Stimulated activated naive CD4-positive, alpha-beta T cell (primary cell): ENCODE data around the gene CACNA1B.
"Not testable (repeated sequence)": the region's sequence is repeated elsewhere in the genome, so short reads cannot be mapped to it uniquely, and the experiment has no call there.

Source experiments
- DNase-seq, 6 experiments: peaks; one replicate each; lab custom pipeline; 2025; lab: John Stamatoyannopoulos, UW

The CACNA1B gene

DNA sequence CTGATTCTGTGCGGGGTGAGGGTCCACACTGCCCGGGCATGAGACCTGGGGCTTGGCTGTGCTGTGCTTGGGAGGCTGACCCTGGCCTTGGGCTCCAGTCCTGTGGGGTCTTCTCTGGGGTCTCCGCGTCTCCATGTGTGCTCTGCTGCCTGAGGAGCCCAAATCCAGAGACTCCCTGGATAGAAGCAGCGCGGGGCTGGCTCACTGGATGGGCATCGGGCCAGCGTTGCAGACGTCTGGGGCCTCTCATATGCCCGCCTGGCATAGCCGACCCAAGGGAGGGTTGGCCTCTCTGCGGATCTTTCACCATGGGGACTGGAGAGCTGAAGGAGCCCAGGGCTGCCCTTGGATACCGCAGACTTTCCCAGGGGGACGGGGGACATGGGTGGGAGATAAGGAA, 12.4 kb downstream of the CACNA1B start:
- not testable (repeated sequence) for DNase-seq

DNA sequence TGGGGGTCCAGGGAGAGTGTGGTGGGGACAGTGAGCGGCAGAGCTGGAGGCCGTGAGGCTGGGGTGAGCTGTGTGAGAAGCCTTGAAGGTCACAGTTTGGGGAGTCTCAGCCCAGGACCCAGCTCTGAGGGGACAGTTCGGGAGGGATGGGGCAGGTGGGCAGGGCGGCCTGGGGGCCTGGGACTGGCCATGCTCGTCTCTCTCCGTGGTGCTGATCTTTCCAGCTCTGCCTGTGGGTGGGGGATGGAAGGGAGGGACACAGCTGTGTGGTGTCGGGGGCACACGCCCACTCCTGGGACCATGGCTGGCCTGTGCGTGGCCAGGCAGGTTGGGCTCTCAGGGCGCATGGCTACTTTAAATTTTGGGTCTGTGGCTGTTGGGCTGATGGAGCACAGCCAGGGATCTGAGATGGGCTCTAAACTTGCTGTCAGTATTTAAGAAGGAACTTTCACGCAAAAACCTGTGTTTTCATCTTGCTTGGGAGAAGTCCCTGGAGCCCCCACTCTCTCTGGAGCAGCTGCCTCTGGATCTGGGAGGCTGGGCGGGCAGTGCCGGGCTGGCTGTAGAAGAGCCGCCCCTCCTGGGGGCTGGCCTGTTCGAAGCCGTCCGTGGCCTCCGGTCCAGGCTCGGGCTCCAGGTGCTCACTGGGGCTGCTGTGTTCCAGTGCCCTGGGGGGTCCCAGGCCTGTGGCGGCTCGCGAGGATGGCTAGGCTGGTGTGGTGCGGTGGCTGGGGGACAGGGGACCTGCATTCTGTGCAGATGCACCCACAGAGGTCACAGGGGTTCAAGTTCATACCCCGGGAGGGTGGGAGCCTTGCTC, 13.4 kb downstream of the CACNA1B start:
- not testable (repeated sequence) for DNase-seq

DNA sequence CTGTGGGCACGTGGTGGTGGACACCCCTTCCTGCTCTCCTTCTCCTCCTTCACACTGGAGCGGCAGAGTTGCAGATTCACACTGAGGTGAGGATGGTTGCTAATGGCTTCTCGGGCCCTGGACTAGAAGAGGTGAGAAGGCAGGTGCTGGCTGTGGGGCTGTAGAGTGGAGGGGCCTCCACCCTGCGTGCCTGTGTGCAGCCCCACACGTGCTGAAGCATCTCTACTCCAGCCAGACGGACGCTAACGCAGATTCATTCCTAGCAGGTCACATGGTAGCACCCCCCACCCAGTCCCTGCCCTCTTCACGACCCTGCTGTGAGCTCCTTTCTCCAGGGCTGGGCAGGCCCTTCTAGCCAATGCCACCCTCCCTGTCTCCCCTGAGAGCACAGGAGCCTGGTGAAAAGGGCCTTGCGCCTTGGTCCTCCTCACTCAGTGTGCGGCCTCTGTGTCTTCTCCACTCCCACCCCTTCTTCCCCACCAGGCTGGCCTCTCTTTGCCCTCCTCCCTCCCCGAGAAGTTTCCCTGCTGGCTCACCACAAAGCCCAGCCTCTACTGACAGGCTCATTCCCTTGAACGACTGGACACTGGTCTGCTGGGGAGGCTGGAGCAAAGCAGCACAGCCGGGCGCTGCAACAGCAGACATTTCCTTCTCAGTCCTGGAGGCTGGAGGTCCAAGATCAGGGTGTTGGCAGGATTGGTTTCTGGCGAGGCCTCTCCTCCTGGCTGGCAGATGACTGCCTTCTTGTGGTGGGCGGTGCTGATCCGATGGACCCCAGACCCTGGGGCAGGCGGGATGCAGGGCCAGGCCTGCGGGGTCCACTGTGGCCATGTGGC, 14.2 kb downstream of the CACNA1B start:
- DNase-seq = no peak

DNA sequence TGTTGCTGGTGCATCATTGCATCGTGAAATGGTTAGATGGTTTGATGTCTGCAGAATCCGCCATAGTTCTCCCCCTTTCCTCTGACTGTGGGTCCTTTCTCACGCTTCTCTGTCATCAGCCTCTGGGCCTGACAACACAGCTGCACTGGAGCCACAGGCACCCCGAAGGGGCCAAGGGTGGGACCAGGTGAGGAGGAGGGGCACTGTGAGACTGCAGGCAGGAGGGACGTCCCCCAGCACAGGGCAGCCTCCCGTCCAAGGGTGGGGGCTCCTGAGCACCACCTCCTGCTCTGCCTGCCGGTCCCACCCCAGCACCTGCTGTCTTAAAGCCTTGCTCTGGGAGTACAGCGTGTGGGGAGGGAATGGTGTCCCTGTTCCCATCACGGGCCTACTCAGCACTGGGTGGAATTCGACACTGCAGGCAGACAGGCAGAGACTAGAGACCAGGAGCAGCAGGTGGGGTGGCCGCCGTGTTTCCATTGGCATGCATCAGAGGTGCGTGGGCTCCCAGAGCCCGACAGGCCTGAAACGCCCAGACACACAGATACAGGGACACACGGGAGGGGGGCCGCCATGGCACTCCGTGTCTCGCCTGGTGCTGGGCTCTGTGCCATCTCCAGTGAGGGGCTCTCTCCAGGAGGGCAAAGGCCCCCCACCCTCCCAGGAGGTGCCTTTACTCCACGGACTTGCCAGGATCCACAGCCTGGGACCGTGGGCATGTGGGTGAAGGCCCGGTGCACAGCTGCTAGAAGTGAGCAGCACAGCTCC, 15.0 kb downstream of the CACNA1B start:
- no peak for DNase-seq

DNA sequence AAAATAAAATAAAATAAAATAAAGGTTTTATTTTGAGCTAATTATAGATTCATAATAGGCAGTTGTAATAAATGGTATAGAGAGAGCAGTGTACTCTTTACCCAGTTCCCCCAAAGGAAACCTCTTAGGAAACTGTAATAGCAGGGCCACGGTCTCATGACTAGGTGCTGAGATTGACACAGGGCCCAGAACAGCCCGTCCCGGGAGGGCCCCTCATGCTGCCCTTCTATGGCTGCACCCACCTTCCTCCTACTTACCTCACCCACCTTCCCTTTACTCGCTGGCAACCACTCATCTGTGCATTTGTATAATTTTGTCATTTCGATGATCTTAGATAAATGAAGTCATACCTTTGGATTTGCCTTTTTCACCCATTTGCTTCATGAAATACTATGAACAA, 16.1 kb downstream of the CACNA1B start:
- no peak for DNase-seq

DNA sequence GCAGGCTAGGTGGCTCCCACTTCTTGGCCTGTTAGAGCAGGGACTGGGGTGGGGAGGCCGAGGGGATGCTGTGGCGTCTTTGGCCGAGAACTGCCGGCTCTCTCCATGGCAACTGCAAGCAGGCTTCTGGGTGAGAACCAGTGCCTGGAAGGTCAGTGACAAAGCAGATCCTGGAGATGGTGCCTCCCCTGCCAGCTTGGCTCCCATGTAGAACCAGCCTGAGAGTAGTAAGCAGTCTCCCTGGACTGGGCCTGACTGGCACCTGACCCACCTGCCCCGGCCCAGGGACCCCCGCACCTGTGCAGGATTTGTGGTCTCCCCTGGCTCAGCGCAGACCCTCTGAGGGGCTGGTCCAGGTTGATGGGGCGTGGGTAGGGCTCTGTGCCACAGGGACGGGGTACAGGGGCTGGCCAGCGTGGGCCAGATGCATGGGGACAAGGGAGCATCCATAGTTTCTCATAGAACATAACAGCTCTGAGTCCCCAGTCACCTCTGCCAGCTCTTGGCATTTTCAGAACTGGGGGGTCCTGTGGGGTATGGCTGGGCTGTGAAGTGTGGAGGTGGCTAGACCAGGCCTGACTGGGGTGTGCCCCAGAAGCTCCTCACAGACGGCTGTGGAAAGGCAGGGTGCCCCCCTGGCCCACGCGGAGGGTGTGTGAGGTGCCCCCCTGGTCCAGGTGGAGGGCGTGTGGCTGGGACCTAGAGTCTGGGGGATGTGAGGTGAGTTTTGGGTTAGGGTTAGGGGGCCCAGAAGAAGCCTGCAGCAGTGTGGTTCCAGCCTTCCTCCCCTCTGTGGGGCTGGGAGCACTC, 22.2 kb downstream of the CACNA1B start:
- DNase-seq = no peak

DNA sequence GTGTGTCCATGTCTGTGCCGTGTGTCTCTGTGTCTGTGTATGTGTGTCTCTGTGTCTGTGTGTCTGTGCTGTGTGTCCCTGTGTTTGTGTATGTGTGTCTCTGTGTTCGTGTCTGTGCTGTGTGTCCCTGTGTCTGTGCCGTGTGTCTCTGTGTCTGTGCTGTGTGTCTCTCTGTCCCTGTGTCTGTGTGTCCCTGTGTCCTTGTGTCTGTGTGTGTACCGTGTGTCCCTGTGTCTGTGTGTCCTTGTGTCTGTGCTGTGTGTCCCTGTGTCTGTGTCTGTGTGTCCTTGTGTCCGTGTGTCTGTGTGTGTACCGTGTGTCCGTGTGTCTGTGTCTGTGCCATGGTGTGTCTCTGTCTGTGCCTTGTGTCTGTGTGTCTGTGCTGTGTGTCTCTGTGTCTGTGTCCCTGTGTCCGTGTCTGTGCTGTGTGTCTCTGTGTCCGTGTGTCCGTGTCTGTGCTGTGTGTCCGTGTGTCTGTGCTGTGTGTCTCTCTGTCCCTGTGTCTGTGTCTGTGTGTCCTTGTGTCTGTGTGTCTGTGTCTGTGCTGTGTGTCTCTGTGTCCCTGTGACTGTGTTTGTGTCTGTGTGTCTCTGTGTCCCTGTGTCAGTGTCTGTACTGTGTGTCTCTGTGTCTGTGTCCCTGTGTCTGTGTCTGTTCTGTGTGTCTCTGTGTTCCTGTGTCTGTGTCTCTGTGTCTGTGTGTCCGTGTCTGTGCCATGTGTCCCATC, 23.2 kb downstream of the CACNA1B start:
- no peak for DNase-seq

DNA sequence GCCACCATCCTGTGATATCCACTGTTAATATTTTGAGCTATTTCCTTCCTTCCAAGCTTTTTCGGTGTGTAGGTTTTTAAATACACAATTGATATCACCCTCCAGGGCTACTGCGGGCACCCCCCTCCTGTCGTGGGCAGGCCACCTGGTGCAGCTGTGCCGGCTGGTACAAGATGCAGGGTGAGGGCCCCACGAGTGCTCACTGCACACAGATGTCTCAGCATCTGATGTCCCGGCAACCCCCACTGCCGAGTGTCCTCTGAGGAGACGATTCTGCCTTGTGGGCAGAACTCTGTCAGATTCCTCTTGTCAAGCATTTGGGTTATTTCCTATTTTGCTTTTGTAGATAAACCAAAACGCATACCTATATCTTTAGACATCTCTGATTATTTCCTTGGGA, 25.1 kb downstream of the CACNA1B start:
- no peak for DNase-seq

DNA sequence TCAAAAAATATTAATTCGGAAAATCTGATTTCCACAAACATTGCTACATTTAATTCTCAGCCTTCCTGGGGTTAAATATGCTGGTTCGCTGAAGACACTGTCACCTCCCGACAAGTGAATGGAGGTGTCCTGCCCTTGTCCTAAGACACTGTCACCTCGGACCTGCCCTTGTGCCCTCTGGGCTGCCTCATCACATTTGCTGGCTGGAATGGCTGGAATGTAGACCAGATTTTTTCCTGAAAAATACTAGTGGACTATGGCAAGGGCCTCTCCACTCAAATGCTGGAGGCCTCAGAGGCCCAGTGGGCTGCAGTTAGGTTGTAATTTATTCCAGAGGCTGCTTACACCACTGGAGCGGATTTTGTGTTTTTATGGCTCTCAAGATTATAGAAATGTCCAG, 28.2 kb downstream of the CACNA1B start:
- DNase-seq = no peak

DNA sequence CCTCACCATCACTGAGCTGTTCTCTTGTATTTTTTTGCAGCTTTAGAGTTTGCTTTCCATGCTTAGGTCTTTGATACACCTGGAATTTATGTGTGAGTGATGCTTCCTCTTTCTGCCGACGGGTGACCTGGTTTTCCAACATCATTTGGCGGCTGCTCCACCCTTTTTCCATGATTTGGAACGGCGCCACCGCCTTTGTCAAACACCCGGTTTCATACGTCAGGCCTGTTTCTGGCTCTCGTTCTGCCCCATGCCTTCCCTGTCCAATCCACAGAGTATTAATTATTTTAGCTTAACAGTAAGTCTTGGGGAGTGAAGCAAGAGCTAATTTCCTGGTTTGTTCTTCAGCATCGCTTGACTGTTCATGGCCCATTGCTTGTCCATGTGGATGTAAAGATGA, 30.2 kb downstream of the CACNA1B start:
- DNase-seq = no peak

DNA sequence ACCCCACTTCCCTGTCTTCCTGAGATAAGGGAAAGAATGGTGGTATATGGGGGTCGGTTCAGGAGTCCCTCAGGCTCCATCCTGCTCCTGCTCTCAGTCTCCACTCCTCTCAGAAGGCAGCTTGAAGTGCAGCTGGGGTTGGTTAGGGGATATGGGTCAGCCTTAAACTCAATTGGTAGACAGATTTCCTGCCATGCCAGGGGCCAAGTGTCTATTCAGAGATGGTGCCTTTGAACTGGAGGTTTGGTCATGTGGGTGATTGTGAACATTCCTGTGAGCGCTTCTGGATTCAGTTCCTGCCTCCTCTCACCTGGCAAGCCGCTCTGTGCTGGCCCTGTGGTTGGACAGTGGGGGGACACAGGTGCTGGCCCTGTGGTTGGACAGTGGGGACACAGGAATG, 35.1 kb downstream of the CACNA1B start:
- DNase-seq = no peak

DNA sequence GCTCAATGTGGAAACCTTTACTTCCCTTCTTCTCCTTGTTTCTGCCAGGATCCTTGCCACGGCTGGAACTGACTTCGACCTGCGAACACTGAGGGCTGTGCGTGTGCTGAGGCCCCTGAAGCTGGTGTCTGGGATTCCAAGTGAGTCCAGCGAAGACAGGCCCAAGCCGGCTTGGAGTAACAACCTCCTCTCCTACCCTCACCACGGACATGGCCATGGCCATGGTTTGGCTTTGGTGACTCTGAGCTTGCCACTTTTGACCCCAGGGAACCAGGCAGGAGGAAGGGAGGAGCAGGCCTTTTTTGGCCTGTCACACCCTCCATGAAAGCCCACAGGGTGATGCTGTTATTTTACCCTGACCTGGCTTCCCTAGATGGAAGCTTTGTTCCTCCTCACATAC, 35.5 kb downstream of the CACNA1B start:
- no peak for DNase-seq

DNA sequence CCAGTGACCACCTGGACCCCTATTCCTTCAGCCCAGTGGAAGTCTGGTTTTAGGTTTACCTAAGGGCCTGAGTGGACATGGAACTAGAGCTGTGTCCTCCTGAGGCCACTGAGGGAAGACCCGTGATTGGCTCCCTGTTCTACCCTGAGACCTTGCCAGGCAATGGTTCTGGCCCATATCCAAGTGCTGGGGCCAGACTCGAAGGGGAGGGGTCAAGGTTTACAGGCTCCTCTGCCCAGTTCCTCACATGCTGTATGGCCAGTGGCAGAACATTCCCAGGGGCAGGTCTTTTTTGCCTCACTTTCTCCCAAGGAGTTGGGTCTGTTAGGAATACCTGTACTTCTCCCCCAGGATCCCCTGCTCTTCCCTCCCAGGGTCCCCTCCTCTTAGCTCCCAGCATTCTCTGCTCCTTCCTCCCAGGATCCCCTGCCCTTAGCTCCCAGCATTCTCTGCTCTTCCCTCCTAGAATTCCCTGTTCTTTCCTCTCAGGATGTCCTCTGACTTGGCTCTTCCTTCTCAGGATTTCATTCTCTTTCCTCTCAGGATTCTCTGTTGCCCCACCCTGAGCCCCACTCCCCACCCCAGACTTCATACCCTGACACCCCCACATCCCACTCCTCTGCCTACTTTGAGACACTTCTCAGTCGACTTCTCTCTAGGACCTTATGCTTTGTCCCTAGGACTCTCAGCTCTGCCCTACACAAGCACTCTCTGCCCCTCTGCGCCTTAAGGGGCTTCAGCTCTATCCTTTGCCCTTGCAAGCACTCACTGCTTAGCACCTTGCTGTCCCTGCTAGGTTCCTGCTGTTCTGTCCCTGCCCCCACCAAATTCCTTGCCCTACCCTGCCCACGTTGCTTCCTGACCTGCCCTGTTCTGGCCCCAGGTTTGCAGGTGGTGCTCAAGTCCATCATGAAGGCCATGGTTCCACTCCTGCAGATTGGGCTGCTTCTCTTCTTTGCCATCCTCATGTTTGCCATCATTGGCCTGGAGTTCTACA, 36.5 kb downstream of the CACNA1B start:
- no peak for DNase-seq

DNA sequence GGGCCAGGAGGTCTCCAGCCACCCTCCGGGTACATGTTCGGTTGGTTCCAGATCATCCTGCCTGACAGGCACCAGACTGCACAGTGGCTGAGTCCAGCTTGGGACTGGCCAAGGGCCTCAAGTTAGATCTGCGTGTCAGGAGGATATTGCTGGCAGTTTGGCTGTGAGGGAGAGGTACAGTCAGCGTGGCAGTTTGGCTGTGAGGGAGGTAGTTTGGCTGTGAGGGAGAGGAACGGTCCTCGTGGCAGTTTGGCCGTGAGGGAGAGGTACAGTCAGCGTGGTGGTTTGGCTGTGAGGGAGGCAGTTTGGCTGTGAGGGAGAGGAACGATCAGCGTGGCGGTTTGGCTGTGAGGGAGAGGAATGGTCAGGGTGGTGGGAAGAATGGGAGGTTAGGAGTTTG, 39.0 kb downstream of the CACNA1B start:
- DNase-seq = no peak

DNA sequence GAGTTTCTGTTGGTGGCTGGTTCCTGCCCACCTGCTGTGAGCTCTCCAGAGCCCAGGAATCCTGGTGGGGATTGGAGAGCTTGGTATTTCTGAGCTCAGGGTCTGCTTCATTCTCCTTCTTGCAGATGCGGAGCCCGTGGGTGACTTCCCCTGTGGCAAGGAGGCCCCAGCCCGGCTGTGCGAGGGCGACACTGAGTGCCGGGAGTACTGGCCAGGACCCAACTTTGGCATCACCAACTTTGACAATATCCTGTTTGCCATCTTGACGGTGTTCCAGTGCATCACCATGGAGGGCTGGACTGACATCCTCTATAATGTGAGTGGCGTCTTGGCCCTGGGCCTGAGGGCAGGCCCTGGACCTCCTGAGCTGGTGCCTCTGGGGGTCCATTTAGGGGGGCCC, 39.5 kb downstream of the CACNA1B start:
- no peak for DNase-seq

DNA sequence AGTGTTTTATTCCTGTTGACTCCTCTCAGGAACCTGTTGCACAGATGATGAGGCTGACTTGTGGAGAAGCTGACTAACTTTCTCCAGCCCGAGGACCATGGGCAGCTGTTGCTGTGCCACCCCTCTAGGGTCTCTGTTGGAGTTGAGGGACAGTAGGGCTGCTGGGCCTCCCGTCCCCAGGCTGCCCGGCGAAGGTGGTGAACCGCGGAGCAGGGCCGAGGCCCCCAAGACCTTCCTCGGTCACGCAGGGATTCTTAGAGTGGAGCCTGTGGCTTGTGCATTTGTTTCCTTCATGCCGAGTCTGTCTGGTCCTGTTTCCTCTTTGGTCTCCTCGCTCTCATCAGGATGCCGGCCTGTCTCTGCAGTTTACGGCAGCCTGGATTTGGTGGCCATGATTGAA, 40.2 kb downstream of the CACNA1B start:
- DNase-seq = no peak

DNA sequence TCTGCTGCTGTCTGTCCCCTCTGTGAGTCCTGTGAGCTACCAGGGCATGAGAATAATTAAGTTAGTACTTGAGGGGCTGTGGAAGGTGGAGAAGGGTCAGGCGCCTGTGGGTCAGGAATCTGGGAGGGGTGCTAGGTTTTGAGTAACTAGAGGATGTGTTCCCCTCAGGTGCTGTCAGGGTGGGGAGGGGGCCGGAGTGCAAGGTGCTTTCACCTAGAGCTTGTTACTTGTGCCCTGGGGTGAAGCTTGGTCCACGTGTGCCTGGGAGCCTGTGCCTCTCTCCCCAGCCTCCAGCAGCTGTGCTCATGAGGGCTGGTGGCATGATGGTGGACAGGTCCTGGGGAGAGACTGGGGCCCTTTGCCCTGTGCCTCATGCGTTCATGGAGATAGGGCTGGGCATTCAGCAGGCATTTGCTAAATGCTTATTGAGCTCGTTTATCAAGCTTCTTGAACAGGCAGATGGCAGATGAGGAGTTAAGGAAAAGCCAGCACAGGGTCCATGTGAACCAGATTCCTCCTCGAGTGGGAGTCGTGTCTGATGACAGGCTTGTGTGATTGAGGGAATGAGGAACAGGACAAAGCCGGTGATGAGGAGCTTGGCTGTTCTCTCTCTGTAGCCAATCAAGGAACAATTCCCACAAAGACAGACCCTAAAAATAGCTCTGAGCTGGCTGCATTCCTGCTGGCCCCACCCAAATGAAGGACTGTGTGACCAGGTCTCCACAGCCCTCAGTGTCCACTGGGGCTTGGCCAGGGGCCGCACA, 40.9 kb downstream of the CACNA1B start:
- DNase-seq = no peak

DNA sequence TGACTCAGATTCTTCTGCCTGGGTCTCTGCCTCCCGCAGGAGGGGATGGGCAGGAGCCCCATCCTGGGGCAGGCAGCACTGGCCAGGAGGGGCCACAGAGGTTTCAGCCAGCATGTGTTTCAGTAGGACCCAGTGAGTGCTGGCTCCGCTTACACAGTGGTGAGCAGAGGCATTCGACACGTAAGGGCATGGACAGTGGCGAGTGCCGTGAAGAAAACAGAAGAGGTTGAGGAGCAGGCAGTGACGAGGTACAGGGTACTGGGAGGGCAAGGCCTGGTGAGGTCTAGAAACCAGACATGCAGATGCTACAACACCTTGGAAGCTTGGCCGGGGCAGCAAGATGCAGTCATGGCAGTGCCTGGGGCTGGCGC, 41.5 kb downstream of the CACNA1B start:
- no peak for DNase-seq

DNA sequence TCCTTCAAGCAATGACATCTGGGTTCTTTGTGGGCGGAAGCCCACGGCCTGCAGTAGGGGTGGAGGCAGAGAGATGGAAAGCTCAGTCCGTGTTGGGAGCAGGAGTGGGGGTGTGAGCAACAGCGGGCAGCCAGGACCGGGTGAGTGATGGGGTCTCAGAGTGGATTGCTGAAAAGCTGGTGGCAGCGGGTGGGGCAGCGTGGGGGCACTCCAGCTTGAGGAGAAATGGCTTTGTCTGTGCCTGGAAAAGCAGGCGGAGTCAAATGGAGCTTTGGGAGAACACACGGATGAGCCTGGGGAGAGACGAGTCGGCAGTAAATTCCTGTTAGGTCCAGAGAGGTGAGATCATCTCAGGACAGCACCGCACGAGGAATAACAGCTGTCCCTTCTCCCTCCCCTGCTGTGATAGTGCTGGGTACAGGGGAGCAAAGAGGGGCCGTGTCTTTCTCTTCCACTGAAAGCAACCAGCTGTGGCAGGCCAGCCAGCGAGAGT, 42.1 kb downstream of the CACNA1B start:
- no peak for DNase-seq
